DMS79 treated with DMSO at 0.1 percent for 48 hours (cell line): ENCODE data around the gene PHACTR3.

ENCODE experiments used
- DNase-seq: peaks from one replicate; lab custom pipeline; 2025; lab: John Stamatoyannopoulos, UW

The PHACTR3 gene

GRCh38 chr20:59671661-59672471 lies 67.5 kb downstream of the PHACTR3 start:
- DNase-seq: no peak

GRCh38 chr20:59672576-59672975 lies 68.2 kb downstream of the PHACTR3 start:
- DNase-seq: no peak

- no peak for DNase-seq
These were observed 69.1 kb downstream of the PHACTR3 start for GRCh38 chr20:59673288-59673997.

DNA sequence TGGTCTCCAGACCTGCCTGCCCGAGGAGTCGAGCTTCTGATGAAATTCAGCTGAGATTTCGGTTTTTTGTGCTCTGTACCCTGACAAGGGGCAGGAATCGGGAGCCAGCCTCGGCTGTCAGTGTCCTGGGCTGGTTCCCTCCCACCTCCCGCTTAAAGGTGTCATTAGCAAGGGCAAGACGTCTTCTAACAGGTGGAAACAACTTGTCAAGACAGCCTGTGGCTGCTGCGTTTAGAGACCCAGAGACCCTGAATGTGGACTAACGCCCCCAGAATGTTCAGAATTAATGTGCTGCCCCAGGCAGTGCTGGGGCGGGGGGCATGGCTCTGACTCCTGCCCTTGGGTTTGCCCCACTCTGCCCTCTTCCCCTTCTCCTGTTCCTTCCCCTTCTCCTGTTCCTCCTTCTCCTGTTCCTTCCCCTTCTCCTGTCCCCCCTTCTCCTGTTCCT lies 69.7 kb downstream of the PHACTR3 start:
- no peak for DNase-seq

GRCh38 chr20:59676126-59676850 lies 71.9 kb downstream of the PHACTR3 start:
- DNase-seq: peak; percentile 47

DNA sequence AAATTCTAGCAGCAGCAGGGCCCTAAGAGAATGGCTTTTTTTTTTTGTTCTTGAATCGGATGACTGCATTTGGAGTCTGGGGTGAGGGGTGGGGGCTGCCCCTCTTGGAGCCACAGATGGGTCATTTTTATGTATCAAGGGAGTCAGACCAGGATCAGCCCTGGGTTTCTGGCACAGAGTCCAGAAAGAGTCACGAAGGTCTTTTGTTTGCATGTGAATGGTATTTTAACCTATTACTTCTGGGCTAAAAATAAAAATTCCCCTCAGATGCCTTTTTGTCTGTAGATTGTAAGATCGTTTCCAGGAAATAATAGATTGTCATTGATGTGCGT lies 72.5 kb downstream of the PHACTR3 start:
- no peak for DNase-seq

GRCh38 chr20:59677586-59677985 lies 73.2 kb downstream of the PHACTR3 start:
- no peak for DNase-seq

GRCh38 chr20:59678288-59678687 lies 73.9 kb downstream of the PHACTR3 start:
- no peak for DNase-seq

GRCh38 chr20:59678951-59679350 lies 74.6 kb downstream of the PHACTR3 start:
- DNase-seq: no peak

GRCh38 chr20:59680148-59680650 lies 75.9 kb downstream of the PHACTR3 start:
- no peak for DNase-seq

GRCh38 chr20:59680852-59681251 lies 76.5 kb downstream of the PHACTR3 start:
- no peak for DNase-seq

DNA sequence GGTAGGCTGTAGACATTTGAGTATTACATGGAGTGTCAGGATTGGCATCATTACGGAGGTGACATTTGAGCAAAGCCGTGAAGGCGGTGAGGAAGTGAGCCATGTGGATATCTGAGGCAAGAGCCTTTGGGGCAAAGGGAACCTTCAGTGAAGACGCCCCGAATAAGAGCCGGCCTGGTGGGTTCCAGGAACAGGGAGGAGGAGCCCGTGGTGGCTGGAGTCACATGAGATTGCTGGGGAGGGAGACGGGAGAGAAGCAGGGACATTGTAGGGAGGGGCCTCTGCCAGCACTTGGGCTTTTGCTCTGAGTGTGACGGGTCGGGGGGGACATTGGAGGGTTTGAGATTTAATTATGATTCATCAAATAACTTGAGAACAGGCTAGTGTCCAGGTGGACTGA lies 78.3 kb downstream of the PHACTR3 start:
- no peak for DNase-seq

DNA sequence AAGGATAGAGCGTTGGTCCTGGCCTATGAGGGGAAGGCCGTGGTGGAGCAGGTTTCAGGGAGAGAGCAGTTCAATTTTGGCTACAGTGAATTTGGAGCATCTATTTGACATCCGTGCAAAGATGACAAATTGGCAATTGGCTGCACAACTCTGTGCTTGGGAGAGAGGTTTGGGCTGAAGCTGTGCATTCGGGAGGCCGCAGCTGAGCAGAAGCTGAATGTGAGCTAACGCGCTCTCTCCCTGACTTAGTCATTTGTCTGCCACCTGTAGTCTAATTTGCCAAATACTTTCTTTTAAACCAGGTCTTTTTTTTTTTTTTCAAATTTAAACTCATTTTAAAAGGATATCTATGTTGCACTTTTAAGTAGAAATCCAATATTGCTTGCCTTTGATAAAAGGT lies 78.8 kb downstream of the PHACTR3 start:
- DNase-seq: no peak

DNA sequence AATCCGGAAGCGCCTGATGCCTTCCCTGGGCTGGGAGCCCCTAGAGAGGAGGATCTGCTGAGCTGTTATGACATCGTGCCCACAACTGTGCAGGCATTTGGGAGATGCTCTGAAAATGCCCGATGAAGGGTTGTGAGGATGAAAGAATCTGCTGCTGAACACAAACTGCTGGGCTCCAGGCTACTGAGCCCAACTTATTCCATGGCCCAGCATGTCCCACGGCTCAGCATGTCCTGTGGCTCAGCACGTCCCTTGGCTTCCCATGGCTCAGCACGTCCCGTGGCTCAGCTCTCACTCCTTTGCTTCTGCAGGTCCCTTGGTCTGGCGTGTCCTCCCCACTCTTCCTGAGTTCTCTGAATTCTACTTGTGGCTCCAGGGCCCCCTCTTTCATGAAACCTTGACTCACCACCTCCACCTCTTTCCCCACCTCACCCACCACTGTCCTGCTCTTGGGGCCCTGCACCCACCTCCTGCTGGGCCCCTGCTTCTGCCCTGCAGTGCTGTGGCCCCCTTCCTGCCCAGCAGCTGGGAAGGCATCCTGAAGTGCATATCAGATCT lies 80.4 kb downstream of the PHACTR3 start:
- no peak for DNase-seq

DNA sequence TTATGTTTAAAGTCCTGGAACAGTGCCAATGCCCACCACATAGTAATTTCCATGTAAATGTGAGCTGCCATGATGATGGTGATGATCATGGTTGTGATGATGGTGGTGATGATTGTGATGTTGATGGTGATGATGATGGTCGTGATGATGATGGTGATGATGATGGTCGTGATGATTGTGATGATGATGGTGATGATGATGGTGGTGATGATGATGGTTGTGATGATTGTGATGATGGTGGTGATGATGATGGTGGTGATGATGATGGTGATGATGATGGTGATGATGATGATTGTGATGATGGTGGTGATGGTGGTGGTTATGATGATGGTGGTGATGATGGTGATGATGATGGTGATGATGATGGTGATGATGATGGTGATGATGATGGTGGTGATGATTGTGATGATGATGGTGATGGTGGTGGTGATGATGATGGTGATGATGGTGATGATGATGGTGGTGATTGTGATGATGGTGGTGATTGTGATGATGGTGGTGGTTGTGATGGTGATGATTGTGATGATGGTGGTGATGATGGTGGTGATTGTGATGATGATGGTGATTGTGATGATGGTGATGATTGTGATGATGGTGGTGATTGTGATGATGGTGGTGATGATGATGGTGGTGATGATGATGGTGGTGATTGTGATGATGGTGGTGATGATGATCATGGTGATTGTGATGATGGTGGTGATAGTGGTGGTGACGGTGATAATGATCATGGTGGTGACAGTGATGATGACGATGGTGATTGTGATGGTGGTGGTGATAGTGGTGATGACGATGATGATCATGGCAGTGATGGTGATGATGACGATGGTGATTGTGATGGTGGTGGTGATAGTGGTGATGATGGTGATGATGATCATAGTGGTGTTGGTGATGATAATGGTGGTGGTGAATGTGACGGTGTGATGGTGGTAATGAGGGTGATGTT lies 82.3 kb downstream of the PHACTR3 start:
- DNase-seq: no peak

- DNase-seq: no peak
These were observed 84.0 kb downstream of the PHACTR3 start for GRCh38 chr20:59688356-59688755.

- DNase-seq: no peak
These were observed 84.7 kb downstream of the PHACTR3 start for GRCh38 chr20:59688999-59689398.

GRCh38 chr20:59690101-59690500 lies 85.8 kb downstream of the PHACTR3 start:
- DNase-seq: no peak

DNA sequence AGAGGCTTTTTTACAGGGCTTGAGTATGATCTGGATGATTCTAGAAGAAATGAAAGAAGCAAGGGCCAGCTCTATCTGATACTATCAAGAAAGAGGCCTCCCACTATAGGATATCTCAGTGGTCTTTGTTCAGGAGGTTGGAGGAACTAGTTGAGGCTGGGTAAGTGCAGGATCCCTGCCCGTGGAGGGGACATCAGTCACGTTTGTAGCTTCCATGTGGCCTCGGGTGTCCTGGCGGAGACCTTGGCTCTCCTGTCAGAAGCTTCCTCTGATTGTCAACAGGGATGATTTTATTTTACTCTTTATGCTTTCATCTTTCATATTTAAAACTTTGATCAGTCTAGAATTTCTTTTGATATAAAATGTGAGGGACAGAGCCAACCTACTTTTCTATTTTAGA lies 86.6 kb downstream of the PHACTR3 start:
- DNase-seq: no peak

GRCh38 chr20:59692139-59692538 lies 87.8 kb downstream of the PHACTR3 start:
- no peak for DNase-seq

- no peak for DNase-seq
These were observed 89.2 kb downstream of the PHACTR3 start for GRCh38 chr20:59693587-59693986.
